ENCODE measurements around the gene OMG.

The OMG gene

GRCh38 chr17:31323551-31323950 is 26.5 kb upstream of the OMG start:
- H3K9ac ChIP-seq (ENCODE audit: low read length), result no peak overlapping the region
- no peak overlapping the region for H3K4me2 ChIP-seq (ENCODE audit: low read depth, low read length, poor library complexity, severe bottlenecking)
- H3K9me2 ChIP-seq (replicated peaks; ENCODE audit: insufficient read depth, low read length), result no peaks in the 10 kb centered on the region
- peaks cover 19% of the 10 kb centered on the region for H3K79me2 ChIP-seq (ENCODE audit: insufficient read depth, low read length)
- H2AFZ ChIP-seq (ENCODE audit: low read depth, low read length, severe bottlenecking), result no peak overlapping the region
- peaks cover 7% of the 10 kb centered on the region; the same call in 1 of the 2 replicates for H3K36me3 ChIP-seq (ENCODE audit: low read length)
- TF ChIP-seq EZH2phosphoT487 (conservative IDR thresholded peaks at IDR 0.05; ENCODE audit: low read length), result no peak
- no peak for TF ChIP-seq CTCF (IDR thresholded peaks at IDR 0.05; ENCODE audit: insufficient read depth, low read length, poor library complexity, severe bottlenecking)
- no peaks in the 10 kb centered on the region for H4K20me1 ChIP-seq (ENCODE audit: low read depth, low read length)
- no peaks in the 10 kb centered on the region for H3K9me3 ChIP-seq (ENCODE audit: insufficient read depth, low read length)
- H3F3A ChIP-seq (ENCODE audit: insufficient read depth), result peaks cover 33% of the 10 kb centered on the region
- no peak overlapping the region for H3K4me3 ChIP-seq (ENCODE audit: insufficient read depth, low read length, poor library complexity, severe bottlenecking)
- H3K27me3 ChIP-seq (ENCODE audit: low read length), result no peaks in the 10 kb centered on the region
- peak overlapping the region; percentile 31 for H3K27ac ChIP-seq (ENCODE audit: low read depth, low read length)

- Histone ChIP-seq H3K4me3 (ENCODE audit: insufficient read depth, low read length, poor library complexity, severe bottlenecking) (no peak overlapping the region), H3K9me2 (replicated peaks; ENCODE audit: insufficient read depth, low read length) (no peaks in the 10 kb centered on the region), H3K79me2 (ENCODE audit: insufficient read depth, low read length) (peaks cover 35% of the 10 kb centered on the region), H3K27ac (ENCODE audit: low read depth, low read length) (peak overlapping the region; percentile 100), H2AFZ (ENCODE audit: low read depth, low read length, severe bottlenecking) (no peak overlapping the region), H3K9ac (ENCODE audit: low read length) (peak overlapping the region; percentile 67; the same call in 1 of the 2 replicates), H3K9me3 (ENCODE audit: insufficient read depth, low read length) (no peaks in the 10 kb centered on the region), H3K27me3 (ENCODE audit: low read length) (no peaks in the 10 kb centered on the region), H4K20me1 (ENCODE audit: low read depth, low read length) (no peaks in the 10 kb centered on the region), H3K36me3 (ENCODE audit: low read length) (no peaks in the 10 kb centered on the region), H3K4me2 (ENCODE audit: low read depth, low read length, poor library complexity, severe bottlenecking) (peak overlapping the region; percentile 100), H3F3A (ENCODE audit: insufficient read depth) (peaks cover 49% of the 10 kb centered on the region)
- TF ChIP-seq CTCF (IDR thresholded peaks at IDR 0.05; ENCODE audit: insufficient read depth, low read length, poor library complexity, severe bottlenecking) (no peak), EZH2phosphoT487 (conservative IDR thresholded peaks at IDR 0.05; ENCODE audit: low read length) (no peak)
Observed at GRCh38 chr17:31321966-31322365, 24.9 kb upstream of the OMG start.

GRCh38 chr17:31321481-31321880 is 24.4 kb upstream of the OMG start, which contains the start of gene EVI2A:
Gene EVI2A, minus strand, starts transcription at chr17:31321622. Its CDS starts 2,609 bp downstream, at chr17:31319013.
- H3K4me2 ChIP-seq (ENCODE audit: low read depth, low read length, poor library complexity, severe bottlenecking), result peak within 1 kb of the TSS; percentile 100
- H3K9ac ChIP-seq (ENCODE audit: low read length), result peak within 1 kb of the TSS; percentile 67
- peak within 1 kb of the TSS; percentile 76 for H3K4me3 ChIP-seq (ENCODE audit: insufficient read depth, low read length, poor library complexity, severe bottlenecking)
- H3K79me2 ChIP-seq (ENCODE audit: insufficient read depth, low read length), result peaks cover 40% of the 10 kb centered on the region
- H3K27ac ChIP-seq (ENCODE audit: low read depth, low read length), result peak within 1 kb of the TSS; percentile 100
- H3K36me3 ChIP-seq (ENCODE audit: low read length), result no peaks in the 10 kb centered on the region
- no peak for TF ChIP-seq EZH2phosphoT487 (conservative IDR thresholded peaks at IDR 0.05; ENCODE audit: low read length)
- no peak for TF ChIP-seq CTCF (IDR thresholded peaks at IDR 0.05; ENCODE audit: insufficient read depth, low read length, poor library complexity, severe bottlenecking)
- H2AFZ ChIP-seq (ENCODE audit: low read depth, low read length, severe bottlenecking), result no peak within 1 kb of the TSS
- H4K20me1 ChIP-seq (ENCODE audit: low read depth, low read length), result no peaks in the 10 kb centered on the region
- H3K9me3 ChIP-seq (ENCODE audit: insufficient read depth, low read length), result no peaks in the 10 kb centered on the region
- peaks cover 54% of the 10 kb centered on the region for H3F3A ChIP-seq (ENCODE audit: insufficient read depth)
- no peaks in the 10 kb centered on the region for H3K9me2 ChIP-seq (replicated peaks; ENCODE audit: insufficient read depth, low read length)
- H3K27me3 ChIP-seq (ENCODE audit: low read length), result no peaks in the 10 kb centered on the region
